ENCODE data around the gene TMEM198.

GRCh38 chr2:219598308-219599078, 54.7 kb downstream of the TMEM198 start:
- TF ChIP-seq CTCF (IDR thresholded peaks at IDR 0.05; ENCODE audit: low read depth, low read length, poor library complexity, severe bottlenecking) (no peak), EZH2phosphoT487 (IDR thresholded peaks at IDR 0.05; ENCODE audit: borderline replicate concordance, low read length) (no peak)

Measured in DOHH2 (cell line).